ENCODE data around the gene NCLN.

DNA sequence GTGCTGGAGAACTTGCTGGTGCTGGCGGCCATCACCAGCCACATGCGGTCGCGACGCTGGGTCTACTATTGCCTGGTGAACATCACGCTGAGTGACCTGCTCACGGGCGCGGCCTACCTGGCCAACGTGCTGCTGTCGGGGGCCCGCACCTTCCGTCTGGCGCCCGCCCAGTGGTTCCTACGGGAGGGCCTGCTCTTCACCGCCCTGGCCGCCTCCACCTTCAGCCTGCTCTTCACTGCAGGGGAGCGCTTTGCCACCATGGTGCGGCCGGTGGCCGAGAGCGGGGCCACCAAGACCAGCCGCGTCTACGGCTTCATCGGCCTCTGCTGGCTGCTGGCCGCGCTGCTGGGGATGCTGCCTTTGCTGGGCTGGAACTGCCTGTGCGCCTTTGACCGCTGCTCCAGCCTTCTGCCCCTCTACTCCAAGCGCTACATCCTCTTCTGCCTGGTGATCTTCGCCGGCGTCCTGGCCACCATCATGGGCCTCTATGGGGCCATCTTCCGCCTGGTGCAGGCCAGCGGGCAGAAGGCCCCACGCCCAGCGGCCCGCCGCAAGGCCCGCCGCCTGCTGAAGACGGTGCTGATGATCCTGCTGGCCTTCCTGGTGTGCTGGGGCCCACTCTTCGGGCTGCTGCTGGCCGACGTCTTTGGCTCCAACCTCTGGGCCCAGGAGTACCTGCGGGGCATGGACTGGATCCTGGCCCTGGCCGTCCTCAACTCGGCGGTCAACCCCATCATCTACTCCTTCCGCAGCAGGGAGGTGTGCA is 6.6 kb upstream of the NCLN start:
- TF ChIP-seq, protein P1, sequence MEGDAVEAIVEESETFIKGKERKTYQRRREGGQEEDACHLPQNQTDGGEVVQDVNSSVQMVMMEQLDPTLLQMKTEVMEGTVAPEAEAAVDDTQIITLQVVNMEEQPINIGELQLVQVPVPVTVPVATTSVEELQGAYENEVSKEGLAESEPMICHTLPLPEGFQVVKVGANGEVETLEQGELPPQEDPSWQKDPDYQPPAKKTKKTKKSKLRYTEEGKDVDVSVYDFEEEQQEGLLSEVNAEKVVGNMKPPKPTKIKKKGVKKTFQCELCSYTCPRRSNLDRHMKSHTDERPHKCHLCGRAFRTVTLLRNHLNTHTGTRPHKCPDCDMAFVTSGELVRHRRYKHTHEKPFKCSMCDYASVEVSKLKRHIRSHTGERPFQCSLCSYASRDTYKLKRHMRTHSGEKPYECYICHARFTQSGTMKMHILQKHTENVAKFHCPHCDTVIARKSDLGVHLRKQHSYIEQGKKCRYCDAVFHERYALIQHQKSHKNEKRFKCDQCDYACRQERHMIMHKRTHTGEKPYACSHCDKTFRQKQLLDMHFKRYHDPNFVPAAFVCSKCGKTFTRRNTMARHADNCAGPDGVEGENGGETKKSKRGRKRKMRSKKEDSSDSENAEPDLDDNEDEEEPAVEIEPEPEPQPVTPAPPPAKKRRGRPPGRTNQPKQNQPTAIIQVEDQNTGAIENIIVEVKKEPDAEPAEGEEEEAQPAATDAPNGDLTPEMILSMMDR (IDR thresholded peaks at IDR 0.05 in 2 of 3, conservative IDR thresholded peaks at IDR 0.05 in 1 of 3; ENCODE audit: insufficient read depth in 2 of 3, low read depth in 1 of 3, low read length in 3 of 3): no peak
- TF ChIP-seq POLR2AphosphoS5 (IDR thresholded peaks at IDR 0.05; ENCODE audit: control insufficient read depth, insufficient read depth, low read depth, low read length): no peak
- no peak for TF ChIP-seq MTA2 (IDR thresholded peaks at IDR 0.05; ENCODE audit: low read depth)
- no peak for TF ChIP-seq ZMIZ1 (IDR thresholded peaks at IDR 0.05; ENCODE audit: low read depth in 2 of 2, low read length in 2 of 2)
- TF ChIP-seq, protein P2, sequence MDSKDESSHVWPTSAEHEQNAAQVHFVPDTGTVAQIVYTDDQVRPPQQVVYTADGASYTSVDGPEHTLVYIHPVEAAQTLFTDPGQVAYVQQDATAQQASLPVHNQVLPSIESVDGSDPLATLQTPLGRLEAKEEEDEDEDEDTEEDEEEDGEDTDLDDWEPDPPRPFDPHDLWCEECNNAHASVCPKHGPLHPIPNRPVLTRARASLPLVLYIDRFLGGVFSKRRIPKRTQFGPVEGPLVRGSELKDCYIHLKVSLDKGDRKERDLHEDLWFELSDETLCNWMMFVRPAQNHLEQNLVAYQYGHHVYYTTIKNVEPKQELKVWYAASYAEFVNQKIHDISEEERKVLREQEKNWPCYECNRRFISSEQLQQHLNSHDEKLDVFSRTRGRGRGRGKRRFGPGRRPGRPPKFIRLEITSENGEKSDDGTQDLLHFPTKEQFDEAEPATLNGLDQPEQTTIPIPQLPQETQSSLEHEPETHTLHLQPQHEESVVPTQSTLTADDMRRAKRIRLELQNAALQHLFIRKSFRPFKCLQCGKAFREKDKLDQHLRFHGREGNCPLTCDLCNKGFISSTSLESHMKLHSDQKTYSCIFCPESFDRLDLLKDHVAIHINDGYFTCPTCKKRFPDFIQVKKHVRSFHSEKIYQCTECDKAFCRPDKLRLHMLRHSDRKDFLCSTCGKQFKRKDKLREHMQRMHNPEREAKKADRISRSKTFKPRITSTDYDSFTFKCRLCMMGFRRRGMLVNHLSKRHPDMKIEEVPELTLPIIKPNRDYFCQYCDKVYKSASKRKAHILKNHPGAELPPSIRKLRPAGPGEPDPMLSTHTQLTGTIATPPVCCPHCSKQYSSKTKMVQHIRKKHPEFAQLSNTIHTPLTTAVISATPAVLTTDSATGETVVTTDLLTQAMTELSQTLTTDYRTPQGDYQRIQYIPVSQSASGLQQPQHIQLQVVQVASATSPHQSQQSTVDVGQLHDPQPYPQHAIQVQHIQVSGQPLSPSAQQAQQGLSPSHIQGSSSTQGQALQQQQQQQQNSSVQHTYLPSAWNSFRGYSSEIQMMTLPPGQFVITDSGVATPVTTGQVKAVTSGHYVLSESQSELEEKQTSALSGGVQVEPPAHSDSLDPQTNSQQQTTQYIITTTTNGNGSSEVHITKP (IDR thresholded peaks at IDR 0.05; ENCODE audit: partially characterized antibody): no peak
- TF ChIP-seq TBP (optimal IDR thresholded peaks at IDR 0.05; ENCODE audit: low read depth, low read length): no peak
- TF ChIP-seq CREB1 (IDR thresholded peaks at IDR 0.05): no peak
- no peak for TF ChIP-seq CREB1 (CRISPR knock-in tag; IDR thresholded peaks at IDR 0.05)
- TF ChIP-seq DEAF1 (CRISPR knock-in tag; IDR thresholded peaks at IDR 0.05): no peak
- TF ChIP-seq MAFK (IDR thresholded peaks at IDR 0.05; ENCODE audit: low read length): no peak
- TF ChIP-seq SMC3 (conservative IDR thresholded peaks at IDR 0.05; ENCODE audit: insufficient read depth, low read depth, low read length): no peak
- no peak for TF ChIP-seq ZBTB7A (IDR thresholded peaks at IDR 0.05; ENCODE audit: borderline replicate concordance, control insufficient read depth, low read depth, low read length)
- TF ChIP-seq FOXJ3 (CRISPR knock-in tag; IDR thresholded peaks at IDR 0.05): no peak
